ENCODE measurements around the gene TMOD3. TPM values are rescaled to one million over a fixed set of nuclear protein-coding genes. Genes with fewer than 3 reads are reported as not detected.

Gene TMOD3
- total and polyA plus RNA-seq, 2 of the 8 experiments (the other 6 are each of a cell fraction or from before 2014, with no cell fraction given): 3.9 to 29.0 TPM

- TF ChIP-seq FOSL1 (IDR thresholded peaks at IDR 0.05; ENCODE audit: insufficient read depth, low read depth, low read length) (no peak), POU5F1 (IDR thresholded peaks at IDR 0.05; ENCODE audit: low read depth, low read length) (no peak), CBX8 (IDR thresholded peaks at IDR 0.05; ENCODE audit: borderline replicate concordance, low read depth, low read length) (no peak), CBX5 (IDR thresholded peaks at IDR 0.05; ENCODE audit: low read depth, low read length) (no peak), CEBPB (IDR thresholded peaks at IDR 0.05; ENCODE audit: low read depth, low read length) (no peak)
Measured at GRCh38 chr15:51932161-51932560, 102.7 kb downstream of the TMOD3 start (continued).
